GM19468 (cell line): ENCODE measurements around the gene FBXL20.

ENCODE experiments used
- ATAC-seq: cut with Tn5 transposase; IDR thresholded peaks from one replicate; pipeline ENCODE4 v1.9.1; 2021; ENCODE audit warnings: mild to moderate bottlenecking, moderate library complexity, moderate number of reproducible peaks; ENCODE audit not compliant: unreplicated experiment; ENCODE audit errors: extremely low read depth

The FBXL20 gene

DNA sequence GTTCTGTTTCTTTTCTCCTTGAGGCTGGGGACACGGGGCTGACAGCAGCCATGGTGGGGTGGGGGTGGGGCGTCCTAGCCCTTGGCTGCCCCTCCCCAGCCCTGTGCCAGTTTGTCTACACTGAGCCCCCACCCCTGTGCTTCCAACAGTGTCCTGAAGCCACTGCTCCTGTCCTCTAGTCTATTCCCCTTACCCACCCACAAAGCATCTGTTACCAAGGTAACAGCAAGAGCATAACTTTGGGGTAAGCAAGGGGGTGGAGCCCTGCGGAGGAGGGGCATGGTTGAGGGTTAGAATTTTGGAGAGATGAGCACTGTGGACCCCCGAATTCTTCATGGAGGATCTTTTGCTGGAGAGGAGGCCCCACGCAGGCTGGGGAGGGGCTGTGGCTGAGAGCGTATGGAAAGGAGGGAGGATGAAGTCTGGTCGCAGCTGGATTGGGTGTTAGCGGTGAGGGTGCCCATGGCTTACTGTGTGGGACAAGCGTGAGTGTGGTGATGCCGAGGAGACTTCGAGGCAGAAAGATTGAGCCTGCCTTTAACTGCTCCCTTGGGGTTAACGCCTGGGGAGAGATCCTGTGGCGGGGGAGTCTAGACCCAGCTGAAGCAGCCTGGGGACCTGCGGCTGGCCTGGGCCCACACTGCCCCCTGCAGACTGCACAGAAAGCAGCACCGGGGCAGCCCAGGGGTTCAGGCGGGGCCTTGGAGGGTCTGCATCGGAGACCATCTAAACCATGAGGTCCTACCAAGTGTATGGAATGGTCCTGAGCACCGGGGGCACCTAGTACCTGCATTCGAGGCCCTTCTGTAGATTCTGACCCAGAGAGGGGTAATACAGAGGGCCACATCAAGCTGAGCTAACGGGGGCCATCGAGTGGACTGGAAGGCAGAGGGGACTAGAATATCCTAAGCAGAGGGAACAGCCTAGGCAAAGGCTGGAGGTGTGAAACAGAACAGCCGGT is 169.6 kb downstream of the FBXL20 start:
- ATAC-seq = no peak

DNA sequence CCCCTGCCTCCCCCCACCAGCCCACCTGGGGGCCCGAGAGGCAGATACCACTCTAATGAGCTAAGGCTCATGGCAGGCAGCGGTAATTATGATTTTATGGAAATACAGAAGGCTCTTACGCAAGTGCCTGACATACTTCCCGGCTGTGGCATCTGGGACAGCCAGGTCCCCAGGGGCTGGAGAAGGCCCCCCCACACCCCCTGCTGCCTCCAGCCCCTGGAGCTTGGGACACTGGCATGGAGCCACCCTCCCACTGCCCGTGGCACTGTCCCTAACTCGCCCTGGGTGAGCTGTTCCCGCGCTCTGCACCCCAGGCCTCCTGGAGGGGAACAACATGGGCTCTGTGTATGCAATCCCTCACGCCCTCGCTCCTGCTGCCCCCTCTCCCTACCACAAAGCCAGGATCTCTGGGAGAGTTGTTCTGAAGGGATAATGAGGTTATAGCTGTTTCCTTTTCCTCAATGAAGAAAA is 170.3 kb downstream of the FBXL20 start:
- no peak for ATAC-seq

DNA sequence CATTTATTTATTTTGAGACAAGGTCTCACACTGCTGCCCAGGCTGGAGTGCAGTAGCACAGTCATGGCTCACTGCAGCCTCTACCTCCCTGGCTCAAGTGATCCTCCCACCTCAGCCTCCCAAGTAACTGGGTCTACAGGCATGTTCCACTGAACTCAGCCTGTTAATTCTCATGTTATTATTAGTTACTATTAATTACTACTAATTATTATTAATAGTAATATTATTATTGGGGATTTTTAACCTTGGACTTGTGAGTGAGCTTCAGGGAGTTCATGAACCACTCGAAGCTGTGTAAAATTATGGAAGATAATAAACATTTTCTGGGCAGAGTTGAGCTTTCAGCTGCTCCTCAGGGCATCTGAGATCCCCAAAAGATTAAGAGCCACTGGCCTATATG is 171.1 kb downstream of the FBXL20 start:
- no peak for ATAC-seq

DNA sequence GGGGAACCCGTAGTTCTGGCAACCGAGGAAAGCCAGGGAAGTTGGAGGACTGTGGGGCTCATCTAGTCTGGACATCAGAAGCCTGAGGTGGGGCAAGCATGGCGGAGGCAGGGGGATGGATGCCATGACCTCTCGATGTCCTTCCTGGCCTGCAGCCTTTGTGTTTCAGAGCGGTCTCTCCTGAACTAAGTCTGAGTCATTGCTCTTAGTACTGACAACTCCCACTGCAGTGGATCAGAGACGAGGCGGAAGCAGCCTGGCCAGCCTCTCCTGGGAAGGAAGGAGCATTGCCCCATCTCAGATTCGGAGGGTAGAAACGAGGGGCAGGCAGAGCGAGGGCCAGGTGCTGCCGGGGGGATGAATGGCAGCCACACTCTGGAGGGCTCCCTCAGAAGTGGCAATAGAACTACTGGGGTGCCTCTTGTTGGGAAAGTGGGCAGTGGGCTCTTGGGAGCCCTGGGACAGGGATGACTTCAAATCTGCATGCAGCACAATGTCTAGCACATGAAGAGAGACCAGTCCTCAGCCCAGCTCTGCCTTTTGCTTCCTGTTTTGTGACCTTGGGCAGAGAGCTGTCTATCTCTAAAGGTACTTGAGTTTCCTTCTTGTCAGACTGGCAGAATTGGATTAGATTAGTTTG is 172.0 kb downstream of the FBXL20 start:
- no peak for ATAC-seq

DNA sequence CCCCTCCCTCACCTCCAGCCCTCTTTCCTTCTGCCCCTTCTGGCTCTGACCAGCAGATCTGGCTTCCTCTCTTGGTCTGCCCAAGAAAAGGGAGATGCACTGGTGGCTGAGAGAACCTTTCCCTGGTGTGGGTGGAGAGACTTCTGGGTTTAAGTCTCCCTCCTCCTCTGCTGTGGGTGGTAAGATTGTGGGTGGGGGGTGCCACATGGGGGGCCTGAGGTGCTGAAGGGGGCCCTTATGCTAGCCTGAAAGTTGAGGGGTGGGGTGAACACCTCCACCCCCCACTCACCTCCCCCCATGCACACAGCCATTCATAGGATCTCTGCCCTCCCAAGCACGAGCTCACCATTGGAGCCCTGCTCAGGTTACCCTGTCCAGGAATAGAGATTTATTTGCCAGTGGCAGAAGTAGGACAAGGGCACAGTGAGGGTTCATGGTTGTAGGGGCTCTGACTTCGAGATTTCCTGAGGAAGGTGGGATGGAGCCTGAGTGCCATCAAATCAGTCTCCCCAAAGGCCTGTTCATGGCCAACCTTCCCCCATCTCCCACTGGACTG is 174.0 kb downstream of the FBXL20 start:
- ATAC-seq = no peak

DNA sequence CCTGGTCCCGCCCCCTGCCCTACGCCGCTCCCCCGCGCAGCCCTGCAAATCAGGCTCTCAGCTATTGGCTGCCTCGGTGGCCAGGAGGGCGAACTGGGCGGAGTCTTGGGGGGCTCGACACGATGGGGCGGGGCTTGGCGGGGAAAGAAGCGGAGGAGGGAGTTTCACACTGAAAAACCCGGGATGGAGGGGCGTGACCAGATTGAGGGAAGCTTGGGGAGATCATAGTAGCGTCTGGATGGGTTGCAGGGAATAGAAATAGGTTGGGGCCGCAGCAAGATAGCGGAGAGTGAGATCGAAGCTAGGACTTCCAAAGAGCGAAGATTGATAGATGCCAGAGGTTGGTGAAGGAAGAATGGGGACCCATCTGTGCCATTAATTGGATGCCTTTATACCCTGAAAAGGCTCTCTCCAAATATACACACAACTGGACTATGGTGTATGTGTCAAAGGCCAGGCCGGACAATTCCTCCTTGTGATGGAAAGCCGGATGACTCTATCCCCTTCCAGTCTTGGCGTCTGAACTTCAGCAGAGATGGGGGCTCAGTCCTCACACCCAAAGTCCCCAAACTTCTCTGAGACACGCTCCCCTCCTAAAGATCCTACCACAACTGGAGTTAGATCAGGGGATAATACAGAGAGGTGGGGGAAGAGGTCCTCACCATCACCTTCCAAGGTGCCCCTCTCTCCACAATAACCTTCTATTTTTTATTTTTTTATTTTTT is 175.3 kb downstream of the FBXL20 start:
- no peak for ATAC-seq

DNA sequence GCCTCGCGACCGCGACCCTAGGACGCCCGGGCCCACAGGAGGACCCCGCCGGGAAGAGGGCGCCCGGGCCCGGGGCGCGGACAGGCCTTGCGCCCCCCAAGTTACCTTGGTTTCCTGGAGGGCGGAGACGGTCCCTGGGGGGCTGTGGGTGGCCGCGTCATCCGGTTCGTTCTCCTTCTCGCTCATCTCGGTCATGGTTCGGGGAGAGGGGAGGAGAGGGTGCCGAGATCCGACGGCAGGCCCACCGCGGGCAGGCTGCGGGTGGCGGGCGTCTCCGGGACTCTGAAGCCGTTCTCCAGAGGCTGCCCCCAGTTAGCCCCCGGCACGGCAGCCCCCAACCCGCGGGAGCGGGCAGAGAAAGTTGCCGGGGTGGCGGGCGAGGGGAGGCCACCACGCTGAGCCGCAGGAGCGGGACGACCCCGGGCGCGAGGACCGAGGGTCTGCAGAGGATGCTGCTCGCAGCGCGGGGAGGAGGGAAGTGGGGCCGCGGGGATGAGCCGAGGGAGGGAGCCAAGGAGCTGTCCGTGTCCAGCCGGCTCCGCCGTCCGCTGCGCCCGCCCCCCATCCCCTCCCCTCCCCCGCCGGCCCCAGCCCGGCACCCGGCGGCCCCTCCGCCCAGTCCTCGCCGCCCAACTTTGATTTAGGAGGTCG is 176.0 kb downstream of the FBXL20 start, which contains the start of gene STAC2:
STAC2 (minus strand) TSS at position 638 of the 651 bp plus-strand sequence; CDS start at position 195, 443 bp downstream.
- no peak for ATAC-seq

DNA sequence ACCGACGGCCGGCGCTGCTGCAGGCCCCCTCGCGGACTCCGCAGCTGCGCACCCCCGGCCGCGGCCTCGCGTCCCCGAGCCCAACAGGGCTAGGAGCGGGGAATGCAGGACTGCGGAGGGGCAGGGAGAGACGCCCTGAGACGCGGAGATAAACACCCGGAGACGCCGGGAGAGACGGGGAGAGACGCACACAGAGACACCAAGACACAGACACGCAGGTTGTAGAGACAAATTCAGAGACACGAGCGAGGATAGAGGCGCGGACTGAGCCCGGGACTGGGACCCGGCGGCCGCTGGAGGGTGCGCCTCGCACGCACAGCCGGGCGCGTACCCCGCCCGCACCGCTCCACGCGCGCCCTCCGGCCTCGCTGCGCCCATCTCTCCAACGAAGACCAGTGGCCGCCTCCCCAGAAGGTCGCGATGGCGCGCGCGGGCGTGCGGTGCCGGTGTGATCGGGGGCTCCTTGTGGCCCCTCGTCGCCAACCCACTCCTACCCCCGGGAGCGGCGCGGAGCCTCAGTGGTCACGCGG is 176.6 kb downstream of the FBXL20 start:
- ATAC-seq = no peak

DNA sequence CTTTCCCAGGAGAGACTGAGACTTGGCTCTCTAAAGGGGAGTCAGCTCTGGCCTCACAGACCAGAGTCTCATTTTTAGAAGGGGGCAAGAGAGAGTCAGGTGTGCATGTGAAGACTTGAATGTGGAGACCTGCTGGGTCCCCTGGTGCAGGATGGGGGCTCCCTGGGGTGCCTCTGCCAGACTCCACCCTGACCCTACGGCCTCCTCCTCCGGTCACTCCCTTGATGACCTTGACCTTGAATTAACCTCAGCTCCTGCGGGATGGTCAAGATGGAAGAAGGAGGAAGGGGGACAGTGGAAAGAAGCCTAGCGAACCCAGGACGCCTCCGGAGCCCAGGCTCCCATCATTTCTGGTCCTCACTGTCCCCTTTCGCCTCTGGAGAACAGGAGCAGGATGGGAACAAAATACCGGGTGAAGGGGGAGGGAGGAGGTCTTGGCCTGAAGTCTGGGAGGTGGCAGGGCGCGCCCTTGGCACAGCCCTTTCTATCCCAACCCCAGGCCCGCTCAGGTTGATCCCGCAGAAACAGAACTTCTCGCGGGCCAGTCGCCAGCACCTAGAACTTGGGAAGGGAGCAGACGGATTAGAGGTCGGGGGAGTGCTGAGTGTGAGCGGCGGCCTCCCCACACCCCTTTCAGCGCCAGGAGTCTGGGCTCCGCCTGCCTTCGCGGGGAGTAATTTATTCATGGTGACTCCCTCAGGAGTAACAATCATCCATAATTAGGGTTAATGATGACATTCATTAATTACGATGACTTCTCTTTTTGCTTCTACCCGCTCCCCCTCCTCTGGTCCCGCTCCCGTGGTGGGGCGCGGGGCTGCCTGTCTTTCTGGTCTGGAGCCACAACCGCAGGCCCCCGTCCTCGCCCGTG is 177.3 kb downstream of the FBXL20 start:
- ATAC-seq = no peak

DNA sequence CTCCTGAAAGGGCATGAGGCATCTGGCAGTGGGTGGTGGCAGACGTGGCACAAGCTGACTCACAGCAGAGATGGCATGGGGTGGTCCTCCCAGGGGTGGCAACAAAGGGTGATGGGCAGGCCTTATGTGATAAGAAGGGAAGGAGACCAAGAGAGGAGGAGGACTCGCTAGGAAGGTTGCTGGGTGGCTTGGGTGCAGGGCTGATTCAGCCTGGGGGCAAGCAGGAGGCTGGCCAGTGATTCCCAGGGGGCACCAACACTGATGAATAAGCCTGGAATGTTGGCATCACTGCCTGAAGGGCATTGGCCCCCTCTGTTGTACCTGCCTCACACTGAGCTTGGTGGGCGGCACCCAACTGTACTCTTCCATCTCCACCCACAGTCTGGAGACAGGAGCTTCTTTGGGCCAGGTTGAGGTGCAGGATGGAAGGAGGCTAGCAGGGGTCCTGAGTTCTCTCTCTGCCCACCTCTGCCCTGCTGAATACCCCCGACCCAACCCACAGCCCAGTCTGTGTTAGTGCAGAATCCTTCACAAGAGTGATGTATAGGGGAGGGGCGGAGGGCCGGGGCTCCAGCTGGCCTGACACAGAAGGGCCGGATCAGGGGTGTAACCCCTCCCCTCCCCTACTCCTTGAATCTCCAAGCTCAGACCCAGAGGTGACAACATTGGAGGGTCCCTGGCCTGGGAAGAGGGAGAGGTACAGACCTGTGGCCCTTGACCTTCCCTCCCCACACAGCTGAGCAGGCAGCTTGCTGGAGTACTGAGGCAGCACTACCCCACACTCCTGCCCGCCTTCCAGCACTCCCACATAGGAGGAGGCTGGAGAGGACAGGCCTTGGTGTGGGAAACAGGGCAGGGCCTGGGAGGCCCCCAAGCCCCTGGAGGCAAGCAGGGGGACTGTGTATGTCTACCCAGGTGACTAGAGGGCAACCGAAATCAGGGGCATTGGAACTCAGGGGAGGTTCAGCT is 178.3 kb downstream of the FBXL20 start:
- ATAC-seq = no peak

DNA sequence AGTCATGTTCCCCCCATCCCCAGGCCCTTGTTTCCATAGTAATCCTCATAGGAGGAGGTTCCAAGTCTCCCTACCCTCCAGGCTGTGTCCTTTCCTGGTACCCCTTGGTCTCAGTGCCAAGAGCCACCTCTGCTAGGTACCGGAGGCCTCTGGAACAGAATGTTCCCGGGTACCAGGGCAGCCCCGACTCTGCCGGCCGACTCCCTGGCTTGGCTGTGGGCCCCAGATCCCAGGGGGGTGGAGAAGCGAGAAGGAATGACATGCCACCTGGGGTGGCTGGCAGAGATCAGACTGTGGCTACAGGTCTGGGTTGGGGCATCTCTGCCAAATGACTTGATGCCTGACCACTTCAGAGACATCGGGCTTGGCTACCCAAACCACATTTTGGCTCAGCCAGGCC is 179.3 kb downstream of the FBXL20 start:
- no peak for ATAC-seq

DNA sequence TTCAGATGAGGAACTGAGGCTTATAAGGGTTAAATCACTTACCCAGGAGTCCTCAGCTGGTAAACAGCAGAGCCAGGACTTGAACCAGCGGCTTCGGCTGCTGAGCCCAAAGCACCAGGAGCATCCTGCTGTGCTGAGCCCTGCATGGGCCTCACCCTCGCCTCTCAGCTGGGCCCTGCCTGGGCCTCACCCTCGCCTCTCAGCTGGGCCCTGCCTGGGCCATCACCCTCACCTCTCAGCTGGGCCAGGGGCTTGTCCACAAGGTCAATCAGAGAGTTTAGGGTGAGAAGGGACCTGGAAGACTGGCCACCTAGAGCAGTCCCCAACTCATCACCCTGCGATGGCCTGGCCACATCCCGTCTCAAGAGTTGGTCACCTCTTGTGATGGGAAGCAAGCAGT is 179.9 kb downstream of the FBXL20 start:
- ATAC-seq = no peak

DNA sequence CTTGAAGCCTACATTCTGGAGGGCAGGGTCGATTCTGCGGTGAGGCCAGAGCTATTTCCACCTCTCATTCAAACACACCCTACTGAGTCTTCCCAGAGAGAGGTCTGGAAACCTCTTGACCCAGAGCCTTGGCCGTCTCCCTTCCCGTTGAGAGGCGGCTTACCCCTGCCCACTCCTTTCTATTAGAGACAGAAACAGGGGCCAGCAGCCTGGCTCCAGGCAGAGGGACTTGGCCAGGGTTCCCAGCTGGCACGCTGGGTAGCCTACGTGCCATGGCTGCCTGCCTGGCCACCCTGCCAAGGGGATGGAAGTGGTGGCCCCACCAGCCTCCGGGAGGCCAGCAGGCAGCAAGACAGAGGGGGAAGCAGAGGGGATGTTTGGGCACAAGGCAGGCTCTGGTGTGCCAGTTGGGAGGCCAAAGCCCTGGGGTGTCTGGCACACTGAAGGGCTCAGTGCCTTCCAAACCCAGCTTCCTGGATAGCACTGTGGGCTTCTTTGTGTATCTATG is 181.7 kb downstream of the FBXL20 start:
- ATAC-seq = no peak

DNA sequence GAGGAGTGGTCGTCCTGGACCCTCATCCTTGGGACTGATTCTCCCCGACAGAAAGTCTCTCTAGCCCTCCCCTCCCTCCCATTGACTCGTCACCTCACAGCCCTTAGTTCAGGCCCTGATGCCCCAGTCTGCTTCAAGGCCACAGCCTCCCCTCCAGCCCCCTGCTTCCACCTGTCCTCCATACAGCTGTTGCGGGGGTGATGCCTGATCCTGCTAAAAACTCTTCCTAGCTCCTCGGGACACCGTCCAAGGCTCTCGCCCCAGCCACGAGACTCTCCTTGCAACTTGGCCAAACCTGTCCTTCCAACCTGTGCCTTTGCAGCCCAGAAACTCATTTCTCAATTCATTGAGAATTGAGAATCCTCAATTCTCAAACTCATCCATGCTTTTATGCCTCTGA is 182.5 kb downstream of the FBXL20 start:
- ATAC-seq = no peak

DNA sequence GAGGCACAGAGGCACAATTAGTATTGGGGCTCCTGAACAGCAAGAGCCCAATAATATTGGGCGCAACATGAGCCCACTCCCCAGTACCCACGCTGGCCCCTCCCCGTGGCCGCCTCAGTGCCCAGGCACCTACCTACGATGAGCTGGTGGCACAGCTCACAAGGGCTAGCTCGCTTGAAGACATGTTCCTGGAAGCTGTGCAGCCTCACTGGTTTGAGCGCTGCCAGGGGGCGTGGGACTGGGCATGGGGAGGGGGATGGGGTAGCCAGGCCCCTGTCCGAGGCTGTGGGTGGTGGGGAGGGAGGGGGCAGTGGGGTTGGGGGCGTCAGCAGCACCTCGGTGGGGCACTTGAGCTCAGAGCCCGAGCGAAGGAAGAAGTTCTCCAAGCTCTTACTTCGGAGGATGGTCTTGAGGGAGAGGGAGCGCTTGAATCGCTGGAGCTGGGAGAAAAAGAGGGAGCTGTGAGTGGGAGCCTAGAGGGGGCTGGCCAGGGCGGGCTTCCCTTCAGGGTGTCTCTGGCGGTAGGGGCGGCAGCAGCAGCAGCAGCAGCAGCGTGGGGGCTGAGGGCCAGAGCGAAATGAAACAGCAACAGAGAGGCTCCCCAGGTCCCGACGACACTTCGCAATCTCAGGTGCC is 183.6 kb downstream of the FBXL20 start:
- no peak for ATAC-seq

DNA sequence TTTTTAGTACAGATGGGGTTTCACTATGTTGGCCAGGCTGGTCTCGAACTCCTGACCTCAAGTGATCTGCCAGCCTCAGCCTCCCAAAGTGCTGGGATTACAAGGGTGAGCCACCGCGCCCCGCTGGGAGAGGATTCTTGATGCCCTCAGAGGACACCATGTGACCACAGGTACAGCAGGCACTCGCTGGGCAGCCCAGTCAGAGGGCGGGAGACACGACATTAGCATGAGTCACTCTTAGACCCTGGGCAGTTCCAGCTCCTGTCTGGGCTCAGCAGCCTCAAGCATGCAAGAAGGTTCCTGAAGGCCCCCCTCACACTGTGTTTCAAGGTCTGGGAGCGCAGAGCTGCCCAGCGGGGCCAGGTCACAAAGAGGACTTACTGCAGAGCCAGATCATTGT is 187.6 kb downstream of the FBXL20 start:
- no peak for ATAC-seq
